A549 (cell line): Measurements from ENCODE around the gene SLC17A5.
"Not testable (repeated sequence)": the region's sequence is repeated elsewhere in the genome, so short reads cannot be mapped to it uniquely, and the experiment has no call there.

ENCODE experiments used
- BHLHE40 ChIP-seq: IDR thresholded peaks from 2 replicates; pipeline ENCODE4 v1.6.1; 2012; ENCODE audit warnings: low read depth, low read length, inconsistent platforms
- CHD2 ChIP-seq: fragments of 150-350 bp; IDR thresholded peaks from 2 replicates; pipeline ENCODE4 v1.6.1; 2014; ENCODE audit warnings: low read length; ENCODE audit not compliant: partially characterized antibody
- CTCF ChIP-seq: fragments of >200 bp; sonication (Bioruptor Twin); formaldehyde crosslinking; IDR thresholded peaks from 3 replicates; pipeline ENCODE4 v1.5.1; 2016
- ESRRA ChIP-seq: fragments of 150-350 bp; IDR thresholded peaks from 2 replicates; pipeline ENCODE4 v1.6.1; 2014; ENCODE audit warnings: mild to moderate bottlenecking, low read length, borderline replicate concordance
- KDM5A ChIP-seq: fragments of 200-600 bp; sonication (generic); IDR thresholded peaks from 2 replicates; pipeline ENCODE4 v1.6.1; 2016; ENCODE audit warnings: antibody characterized with exemption, mild to moderate bottlenecking
- POLR2AphosphoS2 ChIP-seq: conservative IDR thresholded peaks from 2 replicates; pipeline ENCODE4 v1.6.1; 2012; ENCODE audit warnings: low read length, improper control_type of control experiment, inconsistent platforms
- RAD21 ChIP-seq, 2 experiments: fragments of >200 bp in 1 of 2; sonication (Bioruptor Twin) in 1 of 2; formaldehyde crosslinking in 1 of 2; IDR thresholded peaks in 1 of 2; conservative IDR thresholded peaks in 1 of 2; 2 replicates in 1 of 2; 3 replicates in 1 of 2; pipeline ENCODE4 v1.6.1; 2012 to 2018; ENCODE audit warnings: inconsistent platforms in 1 of 2
- RCOR1 ChIP-seq: fragments of 150-350 bp; IDR thresholded peaks from 2 replicates; pipeline ENCODE4 v1.6.1; 2014; ENCODE audit warnings: antibody characterized with exemption, low read length, low read depth
- RFX5 ChIP-seq: fragments of 450-650 bp; IDR thresholded peaks from 2 replicates; pipeline ENCODE4 v1.7.1; 2014; ENCODE audit warnings: antibody characterized with exemption, mild to moderate bottlenecking, moderate library complexity
- SMC3 ChIP-seq: fragments of >200 bp; sonication (Bioruptor Twin); formaldehyde crosslinking; IDR thresholded peaks from 3 replicates; pipeline ENCODE4 v1.6.1; 2018; ENCODE audit warnings: inconsistent platforms
- SREBF2 ChIP-seq: fragments of 450-650 bp; IDR thresholded peaks from 2 replicates; pipeline ENCODE4 v1.6.1; 2014; ENCODE audit warnings: mild to moderate bottlenecking, moderate library complexity
- TP53 ChIP-seq: fragments of 250-450 bp; sonication (Bioruptor Pico); IDR thresholded peaks from 2 replicates; pipeline ENCODE4 v1.5.0; 2021; ENCODE audit warnings: mild to moderate bottlenecking, moderate library complexity
- TF ChIP-seq, protein P1 (sequence below): IDR thresholded peaks from 2 replicates; pipeline ENCODE4 v1.6.1; 2012

- not testable (repeated sequence) for TF ChIP-seq SREBF2; CTCF; TP53 (CRISPR knock-in tag); BHLHE40; RCOR1; CHD2; SMC3; KDM5A; RAD21 (conservative IDR thresholded peaks at IDR 0.05 in 1 of 2, IDR thresholded peaks at IDR 0.05 in 1 of 2); RFX5; ESRRA; POLR2AphosphoS2
- TF ChIP-seq, protein P1, sequence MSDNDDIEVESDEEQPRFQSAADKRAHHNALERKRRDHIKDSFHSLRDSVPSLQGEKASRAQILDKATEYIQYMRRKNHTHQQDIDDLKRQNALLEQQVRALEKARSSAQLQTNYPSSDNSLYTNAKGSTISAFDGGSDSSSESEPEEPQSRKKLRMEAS, result not testable (repeated sequence)
Measured at GRCh38 chr6:73566486-73566871, 87.3 kb downstream of the SLC17A5 start.
